GM21447 (cell line): ENCODE data around the gene KCNN3.

Experiments used
- ATAC-seq: cut with Tn5 transposase; IDR thresholded peaks from one replicate; pipeline ENCODE4 v1.9.1; 2021; ENCODE audit not compliant: unreplicated experiment

Gene KCNN3

DNA sequence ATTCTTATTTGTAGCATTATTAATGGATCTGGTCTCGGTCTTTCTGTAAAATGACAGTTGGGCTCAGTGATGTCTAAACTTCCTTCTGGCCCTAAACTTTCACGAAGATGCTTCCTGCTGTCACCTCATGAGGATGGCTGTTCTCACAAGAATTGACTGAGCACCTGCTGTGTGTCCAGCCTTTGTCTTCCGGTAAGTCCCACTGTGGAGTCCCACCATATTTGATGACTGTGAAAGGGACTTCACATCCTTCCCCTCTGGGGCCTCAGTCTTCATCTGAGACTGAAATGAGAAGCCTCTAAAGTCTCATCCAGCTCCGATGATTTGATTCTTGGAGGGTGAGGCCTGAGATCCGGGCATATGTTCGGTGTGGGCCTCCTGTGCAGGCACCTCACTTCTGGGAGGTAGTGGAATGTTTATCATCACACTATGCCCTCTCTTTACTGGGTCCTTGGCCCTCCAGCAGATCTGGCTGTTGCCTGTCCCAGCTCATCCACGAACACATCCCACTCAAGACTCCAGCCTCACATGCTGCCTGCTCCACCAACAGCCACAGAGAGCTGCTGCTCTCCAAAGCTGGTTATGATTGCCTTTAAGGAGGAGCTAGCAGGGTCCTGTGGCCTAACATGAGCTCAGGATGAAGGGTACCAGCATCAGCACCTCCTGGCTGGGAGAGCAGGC is 95.8 kb downstream of the KCNN3 start:
- ATAC-seq = no peak

DNA sequence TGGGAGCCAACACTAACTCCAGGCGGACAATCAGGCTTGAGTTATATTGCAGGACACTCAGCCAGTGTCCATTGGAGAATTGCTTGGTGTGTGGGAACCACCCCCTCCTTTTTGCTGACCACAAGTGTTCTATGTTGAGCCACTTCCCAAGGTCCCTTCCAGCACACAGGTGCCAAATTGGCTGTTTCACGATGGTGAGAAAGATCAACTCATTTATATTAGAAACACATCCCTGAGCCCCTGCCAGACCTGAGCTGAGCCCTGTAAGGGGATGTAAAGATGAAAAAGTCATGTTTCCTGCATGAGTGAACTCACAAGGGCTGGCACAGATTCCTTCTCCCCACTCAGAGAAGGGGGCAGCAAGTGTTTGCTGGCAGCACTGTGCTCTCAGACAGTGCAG is 96.5 kb downstream of the KCNN3 start:
- no peak for ATAC-seq

DNA sequence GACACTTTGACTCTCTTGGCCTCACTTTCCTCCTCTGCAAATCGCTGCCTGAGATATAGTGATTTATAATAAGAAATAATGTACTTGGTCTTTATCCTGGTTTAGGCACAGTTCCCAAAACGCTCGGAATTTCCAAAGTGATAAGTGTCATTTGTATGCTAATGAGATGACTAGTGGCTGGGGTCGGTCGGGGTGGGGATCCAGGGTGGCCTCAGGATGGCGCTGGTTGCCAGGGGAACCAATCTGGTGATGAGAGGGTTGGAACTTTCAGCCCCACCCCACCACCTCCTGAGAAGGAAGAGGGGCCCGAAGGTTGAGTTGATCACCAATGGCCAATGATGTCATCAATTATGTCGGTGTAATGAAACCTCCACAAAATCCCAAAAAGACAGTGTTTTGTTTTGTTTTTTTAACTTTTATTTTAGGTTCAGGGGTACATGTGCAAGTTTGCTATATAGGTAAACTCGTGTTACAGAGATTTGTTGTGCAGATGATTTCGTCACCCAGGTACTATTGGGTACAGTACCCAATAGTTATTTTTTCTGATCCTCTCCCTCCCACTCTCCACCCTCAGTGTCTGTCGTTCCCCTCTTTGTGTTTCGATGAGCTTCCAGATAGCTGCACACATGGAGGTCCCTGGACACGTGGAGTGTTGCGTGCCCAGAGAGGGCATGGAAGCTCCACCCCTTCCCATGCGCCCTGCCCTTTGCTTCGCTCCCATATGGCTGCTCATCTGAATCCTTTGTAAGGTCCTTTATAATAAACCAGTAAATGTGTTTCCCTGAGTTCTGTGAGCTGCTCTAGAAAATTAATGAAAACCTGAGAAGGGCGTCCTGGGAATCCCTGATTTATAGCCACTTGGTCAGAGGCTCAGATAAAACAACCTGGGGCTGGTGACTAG is 97.2 kb downstream of the KCNN3 start:
- no peak for ATAC-seq

DNA sequence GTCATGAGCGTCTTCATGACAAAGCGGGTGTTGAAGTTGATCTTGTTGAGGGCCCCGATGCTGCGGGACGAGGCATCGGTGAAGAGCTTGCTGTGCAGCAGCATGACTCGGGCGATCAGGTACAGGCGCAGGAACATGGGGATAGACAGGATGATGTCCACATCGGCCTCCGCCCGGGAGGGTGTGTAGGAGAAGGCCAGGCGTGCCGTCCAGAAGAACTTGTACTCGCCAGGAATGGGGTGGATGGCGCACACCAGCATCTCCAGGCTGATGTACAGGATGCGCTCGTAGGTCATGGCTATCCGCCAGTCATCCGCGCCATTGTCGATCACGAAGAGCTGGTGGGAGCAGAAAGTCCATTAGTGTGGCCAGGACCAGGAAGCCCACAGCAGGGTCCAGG is 98.0 kb downstream of the KCNN3 start:
- ATAC-seq = no peak

DNA sequence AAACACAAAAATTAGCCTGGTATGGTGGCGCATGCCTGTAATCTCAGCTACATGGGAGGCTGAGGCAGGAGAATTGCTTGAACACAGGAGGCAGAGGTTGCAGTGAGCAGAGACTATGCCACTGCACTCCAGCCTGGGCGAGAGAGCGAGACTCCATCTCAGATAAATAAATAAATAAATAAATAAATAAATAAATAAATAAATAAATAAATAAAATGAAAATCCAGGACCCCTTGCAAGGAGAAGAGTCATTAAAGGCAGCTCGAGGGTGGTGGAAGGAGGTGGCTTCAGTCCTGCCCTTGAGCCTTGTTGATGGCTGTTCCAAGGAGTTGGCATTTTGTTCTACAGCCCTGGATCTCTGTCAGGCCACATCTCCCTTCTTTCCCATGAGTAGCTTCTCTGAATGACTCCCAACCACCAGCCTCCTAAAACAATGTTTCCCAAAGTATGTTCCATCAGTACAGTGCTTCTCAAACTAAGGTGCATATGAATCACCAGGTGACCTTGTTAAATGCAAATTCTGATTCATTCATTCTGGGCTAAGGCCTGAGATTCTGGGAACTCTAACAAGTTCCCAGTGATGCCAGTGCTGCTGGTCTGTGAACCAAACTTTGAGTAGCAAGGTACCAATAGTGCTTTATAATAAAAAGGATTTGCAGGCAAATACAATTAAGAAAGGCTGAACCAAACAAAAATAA is 99.0 kb downstream of the KCNN3 start:
- ATAC-seq = no peak

DNA sequence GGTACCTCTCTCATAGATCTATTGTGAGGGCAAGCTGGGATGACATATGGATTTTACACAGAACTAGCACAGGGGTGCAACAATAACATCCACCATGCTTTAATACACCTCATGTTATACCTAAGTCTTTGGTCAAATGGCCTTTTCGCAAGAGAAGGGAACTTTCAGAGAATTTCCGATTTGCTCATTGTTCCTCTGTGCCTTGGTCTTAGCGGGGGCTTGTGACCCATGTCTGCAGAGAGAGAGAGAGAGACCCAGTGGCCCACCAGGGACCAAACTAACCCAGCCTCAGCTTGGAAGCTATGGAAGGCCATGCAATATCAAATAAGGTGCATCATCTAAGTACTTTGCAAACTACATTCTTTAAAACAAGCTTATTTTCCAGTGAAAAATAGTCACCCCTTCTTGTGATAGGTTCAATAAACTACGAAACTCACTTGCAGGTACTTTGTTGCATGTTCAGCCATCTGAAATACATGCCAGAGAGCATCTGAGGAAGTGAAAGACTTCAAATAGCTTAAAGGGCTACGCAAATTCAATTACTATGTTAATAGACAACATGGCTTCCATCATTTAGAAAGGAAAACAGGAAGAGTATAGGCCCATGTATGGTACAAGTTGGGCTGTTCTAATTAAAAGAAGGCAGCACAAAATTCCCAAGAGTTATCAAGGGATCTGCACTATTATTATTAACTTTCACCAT is 100.7 kb downstream of the KCNN3 start:
- no peak for ATAC-seq

DNA sequence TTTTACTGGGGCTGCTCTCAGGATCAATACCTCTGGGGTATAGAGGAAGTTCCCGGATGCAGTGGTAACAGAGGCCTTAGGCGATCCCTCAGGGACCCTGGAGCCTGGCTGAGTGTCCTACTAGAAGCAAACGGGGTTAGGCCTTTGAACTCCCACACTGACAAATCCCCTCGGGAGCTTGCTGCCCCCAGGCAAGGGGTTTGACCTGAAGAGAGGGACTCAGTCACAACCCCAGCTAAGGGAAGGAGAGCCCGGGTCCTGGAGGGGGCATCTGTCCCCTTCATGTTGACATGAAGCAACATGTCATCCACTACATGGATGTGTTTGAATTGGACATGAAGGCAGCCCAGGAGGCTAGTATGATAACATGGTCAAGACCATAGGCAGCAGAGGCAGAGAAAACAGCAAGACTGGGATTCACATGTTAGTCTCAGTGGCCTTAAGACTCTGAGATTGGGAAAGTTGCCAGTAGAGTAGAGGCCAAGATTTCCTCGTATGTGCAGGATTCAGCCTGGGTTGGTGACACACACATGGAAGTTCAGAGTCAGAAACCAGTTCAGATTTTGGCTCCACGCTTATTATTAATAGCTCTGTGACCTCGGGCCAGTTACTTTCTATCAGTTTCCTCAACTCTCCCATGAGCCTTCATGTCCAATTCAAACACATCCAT is 101.5 kb downstream of the KCNN3 start:
- no peak for ATAC-seq

DNA sequence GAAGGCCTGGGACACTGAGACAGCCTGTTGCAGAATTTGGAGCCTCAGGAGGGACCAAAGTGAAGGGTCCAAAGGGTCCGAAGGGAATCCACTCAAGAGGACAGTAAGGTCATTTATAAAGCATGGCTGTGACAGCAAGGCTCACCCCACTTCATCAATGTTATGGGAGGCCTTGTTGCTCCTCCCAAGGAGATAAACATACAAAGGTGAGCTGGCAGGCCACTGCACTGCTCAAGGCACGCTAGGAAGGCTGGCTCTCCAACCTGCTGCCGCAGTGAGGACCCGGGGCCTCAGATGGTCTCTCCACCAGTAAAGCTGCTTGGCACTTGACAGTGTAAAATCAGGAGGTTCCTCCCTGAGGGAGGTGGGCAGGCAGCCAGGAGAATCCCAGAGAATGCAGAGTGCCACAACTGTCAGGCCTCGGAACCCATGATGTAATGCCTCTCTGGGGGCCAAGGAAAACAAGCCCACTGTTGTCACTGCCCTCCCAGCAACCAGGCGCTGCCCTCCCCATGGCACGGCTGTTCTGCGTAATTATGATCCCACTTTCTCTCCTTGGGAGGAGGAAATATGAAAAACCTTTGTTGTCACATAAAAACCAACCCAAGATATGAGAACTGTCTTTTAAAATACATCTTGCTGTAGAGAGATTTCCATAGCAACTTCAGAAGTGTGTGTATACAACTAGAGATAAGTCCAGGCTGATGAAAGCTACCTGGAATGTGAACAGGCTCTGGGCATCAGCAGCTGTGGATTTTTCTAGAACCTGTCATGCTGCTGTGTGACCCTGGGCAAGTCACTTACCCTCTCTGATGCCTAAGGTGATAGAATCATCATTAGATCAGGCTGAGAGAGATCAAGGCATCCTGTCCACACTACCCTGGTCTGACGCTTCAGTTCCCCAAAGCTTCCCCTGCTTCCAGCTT is 102.5 kb downstream of the KCNN3 start:
- ATAC-seq = no peak

DNA sequence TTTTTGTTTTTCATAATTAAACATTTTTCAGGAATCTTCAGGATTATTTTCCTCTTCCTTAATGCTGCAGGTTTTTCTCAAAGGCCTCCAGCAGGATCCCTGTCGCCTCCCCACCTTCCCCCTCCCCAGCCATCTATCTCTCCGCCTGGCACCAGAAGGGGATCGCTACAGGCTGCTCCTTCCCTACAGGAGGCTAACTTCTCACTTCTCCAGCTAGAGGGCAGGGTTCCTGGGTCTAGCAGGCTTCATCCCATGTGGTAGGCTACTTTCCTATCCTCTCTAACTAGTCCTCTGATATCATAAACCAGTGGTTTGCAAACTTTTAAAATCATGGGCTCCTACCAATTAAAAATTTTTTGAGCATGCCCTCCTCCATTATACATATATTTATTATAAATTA is 104.1 kb downstream of the KCNN3 start:
- ATAC-seq = no peak

DNA sequence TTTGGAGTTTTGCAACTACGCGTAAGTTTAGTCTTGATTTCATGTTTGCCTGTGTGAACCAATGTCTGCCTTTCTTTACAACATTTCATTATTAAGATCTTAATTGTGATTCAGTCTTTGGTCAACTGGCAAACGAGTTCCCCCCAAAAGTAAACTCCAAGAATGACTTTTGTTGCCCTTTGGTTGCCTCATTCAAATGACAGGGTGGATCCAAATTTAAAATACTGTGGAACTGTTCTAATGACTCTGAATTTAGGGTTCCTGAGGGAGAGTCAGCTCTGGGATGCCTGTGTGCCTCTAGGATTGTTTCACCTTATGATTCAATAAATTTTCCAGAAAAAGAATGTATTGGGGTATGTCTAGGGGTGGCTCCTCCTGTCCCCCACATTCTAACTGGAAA is 105.3 kb downstream of the KCNN3 start:
- ATAC-seq = no peak

DNA sequence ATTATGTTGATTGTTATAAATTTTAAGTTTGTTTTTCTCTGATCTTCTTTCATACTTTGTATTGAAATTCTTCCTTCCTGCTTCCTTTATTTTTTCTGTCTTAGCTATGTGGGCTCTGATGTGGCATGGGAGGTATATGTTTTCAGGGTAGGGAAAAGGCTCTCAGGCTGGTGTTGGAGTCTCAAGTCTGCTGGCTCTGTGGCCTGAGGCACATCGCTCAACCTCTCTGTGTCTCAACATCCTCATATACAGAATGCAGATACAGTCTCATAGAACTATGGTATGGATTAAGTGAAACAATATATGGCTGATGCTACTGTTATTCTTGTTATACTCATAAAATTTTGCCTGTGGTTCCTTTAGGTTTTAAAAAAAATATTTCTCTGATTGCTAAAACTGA is 105.9 kb downstream of the KCNN3 start:
- ATAC-seq = no peak

DNA sequence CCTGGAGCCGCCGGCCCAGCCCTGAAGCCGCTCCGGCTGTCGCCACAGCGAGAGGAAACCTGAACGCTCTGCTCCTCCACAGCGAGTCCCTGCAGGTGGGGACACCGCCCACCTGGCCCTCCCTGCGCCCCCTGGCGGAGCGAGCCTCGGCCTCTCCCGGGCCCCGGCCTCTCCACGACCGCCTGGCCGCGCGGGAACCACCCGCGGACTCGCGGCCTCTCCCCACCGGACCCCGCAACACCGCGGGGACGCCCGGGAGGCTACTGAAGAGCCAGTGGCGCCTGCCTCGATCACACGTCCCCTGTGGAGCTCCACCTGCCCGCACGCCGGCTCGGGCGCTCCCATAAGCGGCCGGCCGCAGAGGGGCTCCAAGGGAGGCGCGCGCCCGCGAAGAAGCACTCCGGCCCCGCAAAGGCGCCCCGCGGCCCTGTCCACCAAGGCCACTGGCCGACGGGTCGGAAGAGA is 109.6 kb downstream of the KCNN3 start:
- no peak for ATAC-seq

DNA sequence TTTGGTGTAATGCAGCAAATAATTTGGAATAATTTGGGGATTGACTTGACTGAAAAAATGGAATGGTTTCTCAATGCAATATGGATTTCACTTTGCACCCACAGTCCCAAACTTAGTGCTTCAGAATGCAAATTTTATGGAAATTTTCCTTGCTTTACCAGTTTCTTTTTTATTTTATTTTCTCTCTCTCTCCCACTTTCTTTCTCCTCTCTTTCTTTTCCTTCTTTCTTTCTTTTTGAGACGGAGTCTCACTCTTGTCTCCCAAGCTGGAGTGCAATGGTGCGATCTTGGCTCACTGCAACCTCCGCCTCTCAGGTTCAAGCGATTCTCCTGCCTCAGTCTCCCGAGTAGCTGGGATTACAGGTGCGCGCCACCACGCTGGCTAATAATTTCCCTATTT is 110.3 kb downstream of the KCNN3 start:
- no peak for ATAC-seq

DNA sequence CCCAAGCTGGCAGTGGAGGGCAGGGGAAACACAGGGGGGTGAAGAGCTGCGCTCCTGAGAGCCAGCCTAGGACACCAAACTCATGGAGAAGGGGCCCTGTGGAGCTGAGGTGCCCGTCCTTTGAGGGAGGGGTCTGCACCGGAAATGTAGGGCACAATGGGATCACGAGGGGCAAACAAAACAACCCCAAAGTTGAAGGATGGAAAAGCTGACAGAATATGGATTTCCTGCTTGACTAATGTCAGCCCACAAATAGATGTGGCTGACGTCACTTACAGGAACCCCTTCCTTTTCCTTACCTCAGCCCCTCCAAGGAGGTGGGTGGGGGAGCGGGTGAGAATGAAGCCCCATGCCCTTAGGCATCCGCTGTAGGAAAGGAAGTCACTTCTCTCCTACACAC is 110.9 kb downstream of the KCNN3 start:
- ATAC-seq = no peak

DNA sequence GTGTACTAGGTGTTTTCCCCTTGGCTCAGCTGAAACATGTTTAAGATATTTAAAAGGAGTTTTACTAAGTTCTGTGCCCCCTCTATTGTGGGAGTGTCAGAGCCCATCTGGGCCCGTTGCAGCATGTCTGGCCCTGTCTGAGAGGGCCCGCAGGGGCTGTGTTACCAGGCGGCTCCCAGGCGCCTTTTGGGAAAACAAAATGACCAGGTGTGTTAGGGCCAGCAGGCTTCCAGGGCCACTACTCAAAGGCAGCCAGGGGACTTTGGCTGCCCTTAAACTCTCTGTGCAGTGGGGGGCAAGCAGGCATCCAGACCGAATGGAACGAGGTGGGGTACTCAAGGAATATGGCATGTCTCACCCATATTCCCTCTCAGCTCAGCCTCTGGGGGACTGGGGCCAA is 111.7 kb downstream of the KCNN3 start:
- ATAC-seq = no peak

DNA sequence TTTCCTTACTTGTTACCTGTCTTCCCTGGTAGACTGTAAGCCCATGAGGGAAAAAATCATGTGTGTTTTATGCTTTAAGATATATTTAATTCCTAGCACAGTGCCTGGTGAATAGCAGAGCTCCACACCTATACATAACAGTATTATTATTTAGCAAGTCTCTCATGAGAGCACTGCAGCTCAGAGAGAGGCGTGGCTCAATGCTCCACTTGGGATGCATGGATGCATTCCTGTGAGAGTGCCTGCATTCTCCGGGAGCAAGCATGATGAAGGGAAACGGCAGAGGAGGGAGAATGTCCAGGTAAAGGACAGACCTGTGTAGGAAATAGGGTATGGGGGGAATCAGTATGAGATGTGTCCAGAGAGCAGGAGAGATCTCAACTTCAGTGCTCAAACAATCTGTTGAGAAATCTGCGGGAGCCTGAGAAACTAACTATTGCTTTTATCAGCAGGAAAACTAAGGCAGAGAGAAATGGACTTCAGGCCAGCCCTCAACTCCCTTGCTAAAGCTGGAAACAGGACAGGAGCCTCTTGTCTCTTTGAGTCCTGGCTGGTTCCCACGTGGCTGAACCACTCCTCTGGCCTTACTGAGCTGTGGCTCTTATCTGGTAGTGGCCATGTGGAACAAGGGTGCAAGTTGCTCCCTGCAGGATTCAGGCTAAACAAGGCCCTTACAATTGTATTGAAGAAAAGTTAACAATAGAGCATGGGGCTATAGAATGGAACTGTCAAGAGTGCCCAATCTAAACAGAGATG is 113.1 kb downstream of the KCNN3 start:
- no peak for ATAC-seq

DNA sequence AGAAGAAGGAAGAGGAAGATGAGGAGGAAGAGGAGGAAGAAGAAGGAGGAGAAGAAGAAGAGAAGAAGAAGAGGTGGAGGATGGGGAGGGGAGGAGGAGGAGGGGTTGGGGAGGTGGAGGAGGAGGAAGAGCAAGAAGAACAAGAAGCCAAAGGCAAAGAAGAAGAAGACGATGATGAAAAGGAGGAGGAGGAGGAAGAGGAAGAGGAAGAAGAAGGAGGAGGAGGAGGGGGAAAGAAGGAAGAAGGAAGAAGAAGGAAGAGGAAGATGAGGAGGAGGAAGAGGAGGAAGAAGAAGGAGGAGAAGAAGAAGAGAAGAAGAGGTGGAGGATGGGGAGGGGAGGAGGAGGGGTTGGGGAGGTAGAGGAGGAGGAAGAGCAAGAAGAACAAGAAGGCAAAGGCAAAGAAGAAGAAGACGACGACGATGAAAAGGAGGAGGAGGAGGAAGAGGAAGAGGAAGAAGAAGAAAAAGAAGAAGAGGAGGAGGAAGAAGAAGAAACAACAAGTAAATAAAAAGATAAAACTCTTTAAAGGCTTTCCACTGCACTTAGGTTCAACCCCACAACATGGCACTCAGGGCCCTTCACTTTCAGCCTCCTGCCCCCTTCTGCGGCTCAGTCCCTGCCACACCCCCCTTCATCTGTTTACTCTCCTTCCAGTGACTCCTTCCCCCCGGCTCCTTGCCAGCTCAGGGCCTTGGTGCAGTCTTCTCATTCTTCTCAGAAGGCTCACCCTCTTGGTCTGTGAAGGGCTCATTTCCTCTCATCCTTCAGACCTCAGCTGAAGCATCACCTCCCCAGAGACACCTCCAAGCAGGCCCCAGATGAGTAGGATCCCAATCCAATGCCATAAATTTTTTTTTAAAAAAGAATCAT is 114.0 kb downstream of the KCNN3 start:
- no peak for ATAC-seq

DNA sequence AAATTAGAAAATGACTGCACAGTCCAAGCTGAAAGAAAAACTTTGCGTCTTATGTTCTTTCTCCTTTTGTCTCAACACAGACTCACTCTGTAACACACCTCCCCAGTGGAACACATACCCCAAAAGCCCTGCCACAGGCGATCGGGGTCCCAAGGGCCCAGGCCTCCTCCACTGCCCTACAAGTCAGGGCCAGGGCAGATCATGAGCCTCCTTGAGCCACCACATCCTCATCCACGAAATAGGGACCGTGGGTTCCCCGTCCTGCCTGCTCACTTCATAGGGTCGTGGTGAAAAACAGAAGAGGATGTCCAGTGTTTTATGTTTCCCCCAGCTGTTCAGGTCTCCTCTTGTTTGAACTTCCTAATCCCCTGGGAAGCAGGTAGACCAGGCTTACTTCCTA is 116.7 kb downstream of the KCNN3 start:
- ATAC-seq = no peak
